ENCODE measurements around the gene NGB.

Gene NGB

DNA sequence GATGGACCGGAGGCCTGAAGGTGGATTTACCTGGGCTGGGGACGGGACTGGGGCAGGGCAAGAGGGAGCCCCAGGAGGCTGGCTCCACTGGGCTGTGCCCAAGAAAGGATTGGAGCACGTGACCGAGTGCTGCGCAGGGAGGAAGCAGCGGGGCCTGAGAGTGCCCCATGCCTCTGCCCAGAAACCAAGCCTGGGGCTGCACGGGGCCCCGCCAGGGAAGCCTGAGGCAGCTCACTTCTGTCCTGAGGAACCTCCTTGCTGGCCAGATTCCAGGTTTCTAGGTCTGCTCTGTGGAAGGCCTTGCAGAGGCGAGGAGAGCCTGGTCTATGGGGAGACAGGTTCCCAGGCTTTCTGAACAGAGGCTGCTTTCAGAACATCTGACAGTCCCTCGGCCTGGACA, 10.4 kb downstream of the NGB start:
- peak; percentile 38 for DNase-seq

- no peak for DNase-seq
Measured at GRCh38 chr14:77260199-77260598, 10.8 kb downstream of the NGB start.

- DNase-seq = no peak
Measured at GRCh38 chr14:77259025-77259715, 11.8 kb downstream of the NGB start.

GRCh38 chr14:77258566-77258965, 12.4 kb downstream of the NGB start:
- DNase-seq = no peak

GRCh38 chr14:77257700-77258099, 13.3 kb downstream of the NGB start:
- DNase-seq = no peak

- no peak for DNase-seq
Measured at GRCh38 chr14:77256694-77257093, 14.3 kb downstream of the NGB start.

DNA sequence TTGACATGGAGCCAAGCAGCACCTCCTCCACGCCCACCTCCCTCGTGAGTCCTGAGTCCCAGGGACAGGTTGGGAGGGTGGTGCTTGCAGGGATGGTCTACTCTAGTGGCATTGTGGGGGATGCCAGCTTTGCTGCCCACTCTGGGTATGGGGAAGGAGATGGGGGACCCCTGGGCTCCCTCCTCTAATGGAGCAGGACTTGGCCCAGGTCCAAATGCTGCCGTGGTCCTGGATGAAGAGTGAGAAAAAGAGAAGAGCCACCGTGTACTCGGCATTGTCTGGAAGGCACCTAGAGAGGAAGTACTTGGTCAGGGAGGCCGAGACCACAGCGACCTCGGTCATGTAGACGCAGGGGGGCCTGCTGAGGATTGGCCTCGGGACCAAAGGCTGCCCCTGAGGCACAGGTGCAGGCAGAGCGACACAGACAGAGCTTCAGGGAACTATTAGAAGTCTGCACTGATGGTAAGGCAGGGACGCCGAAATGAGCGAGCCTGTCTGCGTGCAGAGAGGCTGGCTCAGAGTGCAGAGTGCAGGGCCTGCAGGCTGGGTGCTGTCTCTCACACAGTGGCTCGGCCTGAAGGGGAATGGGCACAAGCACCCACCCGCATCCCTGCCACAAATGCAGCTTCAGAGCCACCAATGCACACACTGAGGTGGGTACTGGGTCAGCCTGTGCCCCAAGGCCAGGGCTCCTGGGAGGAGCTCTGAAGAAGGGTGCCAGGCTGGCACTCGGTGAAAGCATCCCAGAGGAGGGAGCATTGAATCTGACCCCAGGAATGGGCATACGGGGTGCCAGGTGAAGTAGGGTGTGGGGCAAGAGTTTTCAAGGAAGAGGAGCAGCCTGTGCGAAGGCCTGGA, 17.4 kb downstream of the NGB start:
- no peak for DNase-seq

DNA sequence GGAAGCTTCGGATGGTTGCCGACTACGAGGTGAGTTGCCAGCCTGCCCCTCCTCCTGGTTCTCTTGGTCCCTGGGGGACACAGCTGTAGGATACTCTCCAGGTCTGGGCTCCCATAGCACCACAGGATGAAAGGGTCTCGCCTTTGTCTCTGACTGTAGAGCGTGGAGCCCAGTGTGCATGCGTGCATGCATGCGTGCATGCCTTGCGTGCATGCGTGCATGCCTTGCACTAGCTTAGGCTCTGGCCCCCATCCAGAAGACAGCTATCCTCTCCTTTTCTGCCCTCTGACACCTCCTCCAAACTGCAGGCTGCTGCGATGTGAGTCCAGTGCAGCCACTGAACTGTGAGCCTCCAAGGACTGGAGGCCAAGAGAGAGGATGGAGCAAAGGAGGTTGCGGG, 19.1 kb downstream of the NGB start:
- DNase-seq = no peak

GRCh38 chr14:77250927-77251326, 20.1 kb downstream of the NGB start:
- DNase-seq = no peak

DNA sequence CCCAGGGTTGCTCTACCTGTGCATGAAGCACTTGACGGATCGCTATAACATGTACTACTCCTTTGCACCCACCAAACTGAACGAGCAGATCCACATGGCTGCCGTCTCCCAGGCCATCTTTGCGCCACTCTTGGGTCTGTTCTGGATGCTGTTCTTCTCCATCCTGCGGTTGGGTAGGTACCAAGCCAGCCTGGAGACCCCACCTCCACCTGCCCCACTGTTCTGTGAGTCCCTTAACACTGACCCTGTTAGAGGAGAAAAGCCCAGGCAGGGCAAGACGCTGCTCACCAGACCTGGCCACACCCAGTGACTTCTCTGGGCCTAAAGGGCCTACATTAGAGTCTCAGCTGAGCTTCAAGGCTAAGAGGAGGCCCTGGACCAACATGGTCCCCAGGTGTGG, 21.7 kb downstream of the NGB start:
- no peak for DNase-seq

GRCh38 chr14:77248666-77249065, 22.3 kb downstream of the NGB start:
- no peak for DNase-seq

- DNase-seq = no peak
Measured at GRCh38 chr14:77246784-77247183, 24.2 kb downstream of the NGB start.

GRCh38 chr14:77245820-77246219, 25.2 kb downstream of the NGB start:
- DNase-seq = no peak

DNA sequence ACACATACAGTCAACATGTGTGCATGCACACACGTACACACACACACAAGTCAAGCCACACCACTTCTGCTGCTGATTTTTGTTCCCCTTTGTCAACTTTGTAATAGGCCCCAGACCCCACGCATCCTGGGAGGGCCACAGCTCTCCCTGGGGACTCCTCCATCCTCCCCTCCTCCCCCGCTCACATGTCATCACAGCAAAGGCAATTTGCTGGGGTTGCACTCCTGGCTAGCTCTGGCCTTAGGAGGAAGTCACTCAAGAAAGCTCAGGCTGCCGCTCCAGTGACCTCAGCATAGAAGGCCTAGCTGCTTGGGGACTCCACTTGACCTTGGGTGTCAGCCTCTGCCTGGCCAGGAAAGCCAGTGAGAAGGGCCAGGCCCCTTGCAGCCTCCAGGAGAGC, 27.2 kb downstream of the NGB start:
- DNase-seq = no peak

- DNase-seq = no peak
Measured at GRCh38 chr14:77242752-77243151, 28.3 kb downstream of the NGB start.

GRCh38 chr14:77241955-77242354, 29.1 kb downstream of the NGB start:
- no peak for DNase-seq

DNA sequence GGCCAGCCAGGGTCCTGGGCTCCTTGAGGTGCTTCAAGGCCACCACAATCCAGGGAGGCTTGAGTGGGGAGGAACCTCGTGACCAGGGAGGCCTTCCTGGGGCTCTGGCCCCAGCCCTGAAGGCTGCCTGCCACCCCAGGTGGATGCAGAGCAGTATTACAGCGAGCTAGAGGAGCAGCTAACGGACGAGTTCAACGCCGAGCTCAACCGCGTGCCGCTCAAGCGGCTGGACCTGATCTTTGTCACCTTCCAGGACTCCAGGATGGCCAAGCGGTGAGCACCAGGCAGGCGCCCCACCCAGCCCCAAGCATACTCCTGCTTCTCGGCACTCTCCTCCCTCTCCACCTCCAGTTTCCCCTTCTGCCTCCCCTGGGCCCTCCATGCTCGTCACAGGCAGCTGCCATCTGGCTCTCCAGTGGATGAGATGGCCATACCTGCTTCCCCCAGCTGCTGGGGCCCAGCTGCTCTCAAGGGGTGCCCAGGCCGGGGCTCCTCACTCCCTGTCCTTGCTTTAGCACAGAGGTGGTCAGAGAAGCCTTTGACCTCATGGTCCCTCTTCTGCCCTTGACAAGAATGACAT, 30.6 kb downstream of the NGB start:
- DNase-seq = no peak

DNA sequence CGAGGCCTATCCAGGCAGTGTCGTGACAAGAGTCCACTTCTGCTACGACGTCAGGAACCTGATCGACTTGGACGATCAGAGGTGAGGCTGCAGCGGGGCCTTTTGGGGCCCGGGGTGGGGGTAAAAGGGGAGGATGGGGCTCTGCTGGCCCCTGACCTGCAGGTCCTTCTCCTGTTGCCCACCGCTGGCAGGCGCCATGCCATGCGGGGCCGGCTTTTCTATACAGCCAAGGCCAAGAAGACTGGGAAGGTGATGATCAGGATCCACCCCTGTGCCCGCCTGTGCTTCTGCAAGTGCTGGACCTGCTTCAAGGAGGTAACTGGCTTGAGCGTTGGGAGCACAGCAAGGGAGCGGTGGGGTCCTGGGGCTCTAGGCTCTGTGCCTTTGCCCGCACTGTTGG, 31.6 kb downstream of the NGB start:
- DNase-seq = no peak

DNA sequence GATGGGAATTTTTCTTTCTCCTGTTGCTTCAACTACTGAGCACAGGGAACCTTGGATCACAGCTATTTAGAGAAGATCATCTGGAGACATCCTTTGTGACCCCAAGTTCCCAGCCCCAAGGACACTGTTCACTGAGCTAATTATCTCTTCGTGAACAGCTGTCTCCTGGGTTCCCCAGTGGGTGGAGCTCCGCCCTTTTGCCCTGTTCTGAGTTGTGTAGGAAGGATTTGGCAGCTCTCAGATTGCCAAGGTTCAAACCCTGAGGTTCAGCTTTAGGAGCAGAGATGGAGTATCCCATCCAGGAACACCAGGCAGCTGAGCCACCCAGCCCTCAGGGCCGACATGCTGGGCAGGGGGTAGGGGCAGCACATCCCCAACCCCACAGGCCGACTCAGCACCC, 32.0 kb downstream of the NGB start:
- DNase-seq = no peak

DNA sequence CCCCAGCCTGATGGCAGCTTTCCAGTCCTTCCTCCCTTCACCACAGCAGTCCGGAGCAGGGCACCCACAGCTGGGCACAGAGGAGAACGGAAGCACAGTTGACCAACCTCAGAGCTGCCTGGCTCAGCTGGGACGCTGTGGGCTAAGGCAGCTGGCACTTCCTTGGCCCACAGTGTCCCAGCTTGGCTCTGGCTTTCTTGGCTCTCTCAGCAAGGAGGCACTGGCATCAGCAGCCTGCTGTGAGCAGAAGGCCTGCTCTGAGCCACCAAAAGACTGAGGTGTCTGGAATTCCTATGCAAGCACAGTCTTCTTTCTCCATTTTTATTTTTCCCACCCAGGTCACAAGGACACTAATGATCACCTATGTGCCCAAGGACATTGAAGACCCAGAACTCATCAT, 32.6 kb downstream of the NGB start:
- DNase-seq = no peak

DNA sequence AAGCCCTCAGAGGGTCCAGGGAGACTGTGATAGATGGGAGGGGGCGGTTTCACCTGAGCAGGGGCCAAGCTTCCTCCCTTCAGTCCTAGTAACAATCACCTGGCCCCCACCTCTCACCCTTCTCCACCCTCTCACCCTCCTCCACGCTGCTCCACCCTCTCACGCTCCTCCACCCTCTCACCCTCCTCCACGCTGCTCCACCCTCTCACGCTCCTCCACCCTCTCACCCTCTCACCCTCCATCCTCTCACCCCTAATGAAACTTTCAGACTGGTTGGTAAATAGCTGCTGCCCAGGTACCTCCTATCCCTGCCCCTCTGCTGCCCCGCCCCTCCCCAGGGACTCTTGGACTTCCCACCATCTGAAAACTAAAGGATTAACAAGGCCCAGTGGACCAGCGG, 34.2 kb downstream of the NGB start:
- DNase-seq = no peak

DNA sequence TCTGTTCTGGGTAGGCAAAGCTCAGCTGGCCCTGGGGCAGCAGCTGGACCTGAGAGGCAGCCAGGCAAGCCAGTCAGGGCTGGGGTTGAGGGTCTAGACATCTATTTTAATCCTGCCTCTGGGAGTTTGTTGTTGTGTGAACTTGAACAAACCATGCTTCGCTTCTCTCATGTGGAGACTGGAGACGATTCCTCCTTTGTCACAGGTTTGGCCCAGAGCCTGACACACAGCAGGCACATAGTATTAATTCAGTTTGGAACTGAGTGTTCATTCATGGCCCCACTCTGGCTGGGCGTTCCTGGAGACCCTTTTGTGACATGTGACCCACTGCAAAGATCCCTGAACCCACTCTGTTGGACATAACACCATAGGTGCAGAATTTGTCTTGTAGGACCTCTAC, 39.3 kb downstream of the NGB start:
- no peak for DNase-seq

DNA sequence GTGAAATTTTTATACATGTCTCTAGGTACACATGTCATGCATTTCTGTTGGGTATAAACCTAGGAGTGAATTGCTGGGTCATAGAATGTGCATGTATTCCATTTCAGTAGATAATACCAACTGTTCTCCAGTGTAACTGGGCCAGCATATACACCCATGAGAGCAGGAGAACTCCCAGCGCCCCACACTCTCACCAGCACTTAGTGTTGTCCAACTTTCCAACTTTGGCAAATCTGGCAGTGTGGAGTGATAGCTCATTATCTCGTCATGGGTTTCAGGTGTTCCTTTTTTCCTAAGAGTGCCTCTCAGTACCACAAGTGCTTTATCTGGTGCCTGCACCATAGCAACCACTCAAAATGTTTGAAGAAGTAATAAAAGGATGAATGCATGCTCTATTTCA, 40.1 kb downstream of the NGB start:
- DNase-seq = no peak

DNA sequence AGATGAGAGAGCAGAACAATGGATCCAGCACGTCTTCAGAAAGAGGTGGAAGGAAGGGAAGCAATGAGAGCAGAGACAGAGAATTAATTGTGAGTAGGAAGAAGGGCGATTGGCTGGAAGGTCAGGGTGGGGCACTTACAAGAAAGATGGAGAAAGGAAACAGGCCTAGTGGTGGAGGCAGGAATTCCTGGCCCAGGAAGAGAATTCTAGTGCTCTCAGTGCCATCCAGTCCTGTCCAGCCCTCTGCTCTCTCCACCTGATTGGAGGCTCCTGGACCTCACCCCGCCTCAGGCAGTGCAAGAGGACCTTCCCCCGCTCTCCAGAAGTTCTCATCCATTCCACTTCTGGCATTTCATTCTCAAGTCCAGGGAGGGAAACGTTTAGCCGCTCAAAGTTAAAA, 43.0 kb downstream of the NGB start:
- no peak for DNase-seq

All from eye (tissue), 1 donor.